Neuronal stem cell (in vitro differentiated cells): ENCODE measurements around the gene OBSCN.

Experiments used
- DNase-seq: peaks from one replicate; pipeline ENCODE4 v3.0.0-alpha.2; 2013; ENCODE audit warnings: low spot score
- H2AFZ ChIP-seq: one replicate; pipeline ENCODE4 v1.6.1; 2013; ENCODE audit warnings: mild to moderate bottlenecking, low read length, inconsistent platforms
- H2AK5ac ChIP-seq: 2 replicates; pipeline ENCODE4 v1.6.1; 2013; ENCODE audit warnings: low read depth, mild to moderate bottlenecking, inconsistent platforms, low read length, moderate library complexity, mixed read lengths
- H2BK120ac ChIP-seq: 2 replicates; pipeline ENCODE4 v1.6.1; 2013; ENCODE audit warnings: low read depth, mild to moderate bottlenecking, inconsistent platforms, low read length, moderate library complexity, mixed read lengths
- H2BK12ac ChIP-seq: one replicate; pipeline ENCODE4 v1.6.1; 2013; ENCODE audit warnings: low read length, inconsistent platforms
- H2BK15ac ChIP-seq: 2 replicates; pipeline ENCODE4 v1.6.1; 2013; ENCODE audit warnings: mild to moderate bottlenecking, low read length, inconsistent platforms, mixed read lengths
- H2BK5ac ChIP-seq: one replicate; pipeline ENCODE4 v1.6.1; 2013; ENCODE audit warnings: inconsistent platforms, mild to moderate bottlenecking, low read length, moderate library complexity
- H3K14ac ChIP-seq: one replicate; pipeline ENCODE4 v1.6.1; 2013; ENCODE audit warnings: low read length, inconsistent platforms
- H3K18ac ChIP-seq: 2 replicates; pipeline ENCODE4 v1.6.1; 2013; ENCODE audit warnings: low read length, inconsistent platforms
- H3K23ac ChIP-seq: 2 replicates; pipeline ENCODE4 v1.6.1; 2013; ENCODE audit warnings: low read depth, mild to moderate bottlenecking, mixed read lengths, low read length, inconsistent platforms; ENCODE audit not compliant: poor library complexity
- H3K27ac ChIP-seq: replicated peaks from 3 replicates; pipeline ENCODE4 v1.5.1; 2013; ENCODE audit warnings: low read length, inconsistent platforms
- H3K27me3 ChIP-seq, 3 experiments: 2 replicates each; pipeline ENCODE4 v1.6.1; 2013; ENCODE audit warnings: low read length in 3 of 3, mild to moderate bottlenecking in 2 of 3, inconsistent platforms in 1 of 3, low read depth in 1 of 3, mixed read lengths in 1 of 3, moderate library complexity in 1 of 3; ENCODE audit not compliant: control insufficient read depth in 3 of 3, insufficient read depth in 3 of 3
- H3K36me3 ChIP-seq, 2 donors: replicated peaks in 1 of 2; 2 replicates each; pipeline ENCODE4 v1.6.1; 2013; ENCODE audit warnings: low read length in 2 of 2; ENCODE audit not compliant: control insufficient read depth in 2 of 2, insufficient read depth in 2 of 2
- H3K4ac ChIP-seq: 2 replicates; pipeline ENCODE4 v1.6.1; 2013; ENCODE audit warnings: inconsistent platforms, mild to moderate bottlenecking, low read length, moderate library complexity
- H3K4me1 ChIP-seq, 2 donors: 1 replicate in 1 of 2; 2 replicates in 1 of 2; pipeline ENCODE4 v1.6.1; 2013; ENCODE audit warnings: low read length in 2 of 2, low read depth in 1 of 2; ENCODE audit not compliant: control insufficient read depth in 2 of 2, insufficient read depth in 1 of 2
- H3K4me2 ChIP-seq: one replicate; pipeline ENCODE4 v1.6.1; 2013; ENCODE audit warnings: mild to moderate bottlenecking, low read length, inconsistent platforms; ENCODE audit not compliant: insufficient read depth, poor library complexity, severe bottlenecking
- H3K4me3 ChIP-seq, 2 donors: 2 replicates each; pipeline ENCODE4 v1.5.1; 2013; ENCODE audit warnings: low read length in 2 of 2, mild to moderate bottlenecking in 2 of 2, inconsistent platforms in 1 of 2, moderate library complexity in 1 of 2
- H3K79me1 ChIP-seq: one replicate; pipeline ENCODE4 v1.6.1; 2013; ENCODE audit warnings: low read depth, mild to moderate bottlenecking, inconsistent platforms, low read length, moderate library complexity
- H3K9ac ChIP-seq: one replicate; pipeline ENCODE4 v1.6.1; 2013; ENCODE audit warnings: mild to moderate bottlenecking, low read depth, low read length, inconsistent platforms; ENCODE audit not compliant: poor library complexity
- H3K9me3 ChIP-seq, 2 donors: replicated peaks in 1 of 2; 2 replicates each; pipeline versions ENCODE3 to v1.6.1; 2013; ENCODE audit warnings: low read length in 2 of 2, mild to moderate bottlenecking in 2 of 2, inconsistent platforms in 1 of 2, low read depth in 1 of 2, mixed read lengths in 1 of 2, moderate library complexity in 1 of 2; ENCODE audit not compliant: control insufficient read depth in 2 of 2, insufficient read depth in 1 of 2
- H4K8ac ChIP-seq: one replicate; pipeline ENCODE4 v1.6.1; 2013; ENCODE audit warnings: low read depth, mild to moderate bottlenecking, inconsistent platforms, low read length, moderate library complexity
- H4K91ac ChIP-seq: one replicate; pipeline ENCODE4 v1.6.1; 2013; ENCODE audit warnings: low read length, low read depth, mild to moderate bottlenecking, inconsistent platforms; ENCODE audit not compliant: poor library complexity
- WGBS, 2 donors: extraction: QIAGEN DNeasy Blood & Tissue Kit; methylation state at CpG; one replicate each; pipeline ENCODE4 v1.1.7; 2013; ENCODE audit warnings: missing lambda C conversion rate in 2 of 2, mixed read lengths in 1 of 2; ENCODE audit not compliant: insufficient read length in 2 of 2, insufficient replicate concordance in 1 of 2; ENCODE audit errors: extremely low coverage in 2 of 2; 5-methylcytosine and 5-hydroxymethylcytosine counted together

Gene OBSCN

DNA sequence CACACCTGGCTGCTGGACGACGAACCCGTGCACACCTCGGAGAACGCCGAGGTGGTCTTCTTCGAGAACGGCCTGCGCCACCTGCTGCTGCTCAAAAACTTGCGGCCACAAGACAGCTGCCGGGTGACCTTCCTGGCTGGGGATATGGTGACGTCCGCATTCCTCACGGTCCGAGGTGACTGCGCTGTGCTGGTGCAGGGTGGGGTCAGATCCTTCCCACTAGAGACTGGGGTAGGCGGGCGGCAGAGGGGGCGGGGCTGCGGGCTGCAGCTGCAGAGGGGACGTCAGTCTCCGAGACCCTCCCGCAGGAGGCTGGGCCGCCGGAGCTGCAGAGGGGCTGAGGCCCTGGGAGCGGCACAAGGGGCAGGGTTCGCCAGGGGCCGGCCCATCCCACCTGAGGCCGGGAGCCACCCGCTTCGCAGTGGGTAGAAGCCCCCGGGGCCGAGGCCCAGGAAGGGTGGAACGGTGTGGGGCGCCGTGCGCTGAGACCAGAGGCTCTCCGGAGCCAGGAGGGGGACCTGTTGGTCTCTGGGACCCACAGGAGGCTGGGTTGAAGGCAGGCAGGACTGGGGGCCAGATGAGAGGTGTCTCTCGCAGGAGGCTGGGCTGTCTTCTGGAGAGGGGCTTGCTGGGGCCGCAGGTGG lies 108.2 kb downstream of the OBSCN start:
- Histone ChIP-seq H2AK5ac (no peak overlapping the region), H3K14ac (no peak overlapping the region), H3K4me2 (no peak overlapping the region), H3K4me1 (no peaks in the 10 kb centered on the region), H3K27me3 (no peaks in the 10 kb centered on the region), H2BK15ac (no peak overlapping the region), H3K4me3 (no peak overlapping the region), H4K8ac (no peak overlapping the region), H2BK12ac (no peak overlapping the region), H3K27ac (no peak overlapping the region), H3K9ac (no peak overlapping the region), H3K18ac (peak overlapping the region; percentile 65), H3K23ac (peak overlapping the region; percentile 26), H2AFZ (no peak overlapping the region), H3K36me3 (peaks cover 0 to 25% of the 10 kb centered on the region in 2 donors), H2BK5ac (no peak overlapping the region), H3K4ac (no peak overlapping the region), H2BK120ac (no peak overlapping the region), H3K79me1 (no peaks in the 10 kb centered on the region), H4K91ac (no peak overlapping the region), H3K9me3 (peaks cover 10 to 14% of the 10 kb centered on the region in 2 donors)
- no CpG with 5 or more reads among the region's 40 CpGs for WGBS, 2 donors
- no peak for DNase-seq

DNA sequence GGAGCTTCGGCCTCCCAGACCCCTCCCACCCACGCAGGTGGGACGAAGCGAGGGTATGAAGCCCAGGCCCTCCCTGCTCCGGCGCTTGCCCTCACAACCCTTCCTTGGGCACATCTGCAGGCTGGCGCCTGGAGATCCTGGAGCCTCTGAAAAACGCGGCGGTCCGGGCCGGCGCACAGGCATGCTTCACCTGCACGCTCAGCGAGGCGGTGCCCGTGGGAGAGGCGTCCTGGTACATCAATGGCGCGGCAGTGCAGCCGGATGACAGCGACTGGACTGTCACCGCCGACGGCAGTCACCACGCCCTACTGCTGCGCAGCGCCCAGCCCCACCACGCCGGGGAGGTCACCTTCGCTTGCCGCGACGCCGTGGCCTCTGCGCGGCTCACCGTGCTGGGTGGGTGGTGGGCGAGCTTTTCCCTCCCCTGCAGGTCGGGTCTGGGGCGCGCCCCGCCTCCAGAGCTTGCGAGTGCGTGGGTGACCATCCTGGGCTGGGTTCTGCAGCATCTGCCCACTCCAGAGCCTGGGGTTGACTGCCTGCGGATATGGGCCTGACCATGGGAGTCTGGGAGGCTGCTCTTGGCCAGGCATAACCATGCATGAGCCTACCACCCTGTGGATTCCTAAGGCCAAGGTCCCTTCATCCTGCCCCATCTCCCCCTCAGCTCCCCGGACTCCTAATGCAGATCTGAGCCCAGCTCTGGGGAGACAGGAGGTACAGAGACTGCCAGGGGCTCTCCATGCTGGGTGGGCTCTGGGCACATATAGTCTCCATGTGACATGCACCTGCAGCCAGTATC lies 108.9 kb downstream of the OBSCN start:
- no peak overlapping the region for H3K4me2 ChIP-seq
- no peak overlapping the region for H2BK12ac ChIP-seq
- no peak overlapping the region for H3K14ac ChIP-seq
- no peaks in the 10 kb centered on the region for H3K27me3 ChIP-seq
- H3K4me3 ChIP-seq, result no peak overlapping the region
- peaks cover 9 to 12% of the 10 kb centered on the region in 2 donors for H3K9me3 ChIP-seq
- H2AK5ac ChIP-seq, result no peak overlapping the region
- no peak overlapping the region for H2BK15ac ChIP-seq
- no peaks in the 10 kb centered on the region for H3K4me1 ChIP-seq
- no peak overlapping the region for H2AFZ ChIP-seq
- no peak overlapping the region for H4K8ac ChIP-seq
- H3K18ac ChIP-seq, result no peak overlapping the region
- H3K27ac ChIP-seq, result no peak overlapping the region
- H3K36me3 ChIP-seq, result peaks cover 0 to 29% of the 10 kb centered on the region in 2 donors
- H3K4ac ChIP-seq, result no peak overlapping the region
- no peak overlapping the region for H3K9ac ChIP-seq
- H2BK5ac ChIP-seq, result no peak overlapping the region
- H3K23ac ChIP-seq, result peak overlapping the region; percentile 75
- H4K91ac ChIP-seq, result no peak overlapping the region
- no peak overlapping the region for H2BK120ac ChIP-seq
- no CpG with 5 or more reads among the region's 47 CpGs for WGBS, 2 donors
- no peaks in the 10 kb centered on the region for H3K79me1 ChIP-seq
- DNase-seq, result no peak

DNA sequence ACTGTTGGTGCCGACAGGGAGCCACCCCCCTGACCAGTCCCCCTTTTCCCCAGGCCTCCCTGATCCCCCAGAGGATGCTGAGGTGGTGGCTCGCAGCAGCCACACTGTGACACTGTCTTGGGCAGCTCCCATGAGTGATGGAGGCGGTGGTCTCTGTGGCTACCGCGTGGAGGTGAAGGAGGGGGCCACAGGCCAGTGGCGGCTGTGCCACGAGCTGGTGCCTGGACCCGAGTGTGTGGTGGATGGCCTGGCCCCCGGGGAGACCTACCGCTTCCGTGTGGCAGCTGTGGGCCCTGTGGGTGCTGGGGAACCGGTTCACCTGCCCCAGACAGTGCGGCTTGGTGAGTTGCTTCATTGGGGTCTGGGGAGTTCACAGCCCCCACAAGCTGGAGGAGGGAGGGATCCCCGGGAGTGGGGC lies 109.6 kb downstream of the OBSCN start:
- H3K4me3 ChIP-seq, result no peak overlapping the region
- H3K4ac ChIP-seq, result no peak overlapping the region
- H3K18ac ChIP-seq, result no peak overlapping the region
- H3K9ac ChIP-seq, result no peak overlapping the region
- no peak overlapping the region for H2BK12ac ChIP-seq
- peaks cover 3 to 6% of the 10 kb centered on the region in 2 donors for H3K9me3 ChIP-seq
- no peak overlapping the region for H3K27ac ChIP-seq
- no peak overlapping the region for H4K91ac ChIP-seq
- H2BK120ac ChIP-seq, result no peak overlapping the region
- no CpG with 5 or more reads among the region's 14 CpGs for WGBS, 2 donors
- no peak overlapping the region for H3K4me2 ChIP-seq
- no peak overlapping the region for H2AK5ac ChIP-seq
- H3K79me1 ChIP-seq, result no peaks in the 10 kb centered on the region
- no peaks in the 10 kb centered on the region for H3K4me1 ChIP-seq
- H2BK15ac ChIP-seq, result no peak overlapping the region
- peaks cover 0 to 34% of the 10 kb centered on the region in 2 donors for H3K36me3 ChIP-seq
- H2BK5ac ChIP-seq, result no peak overlapping the region
- H2AFZ ChIP-seq, result no peak overlapping the region
- H3K23ac ChIP-seq, result peak overlapping the region; percentile 28
- no peak overlapping the region for H3K14ac ChIP-seq
- H3K27me3 ChIP-seq, result no peaks in the 10 kb centered on the region
- H4K8ac ChIP-seq, result no peak overlapping the region
- DNase-seq, result no peak
